DND-41 (cell line): Measurements from ENCODE around the gene KCNA1.

Experiments used
- ATAC-seq: fragments of 200-7000 bp; cut with Tn5 transposase; 3 replicates; pipeline ENCODE4 v1.9.1; 2021; ENCODE audit warnings: low read depth; ENCODE audit not compliant: insufficient read depth
- DNase-seq: peaks from one replicate; pipeline ENCODE4 v3.0.0-alpha.2; 2020
- H2AFZ ChIP-seq: 2 replicates; pipeline ENCODE4 v1.6.0; 2012; ENCODE audit warnings: low read depth, low read length
- H3K27ac ChIP-seq: 2 replicates; pipeline ENCODE4 v1.5.1; 2012; ENCODE audit warnings: low read length, inconsistent platforms
- H3K27me3 ChIP-seq: fragments of 200-600 bp; sonication (generic); 2 replicates; pipeline ENCODE4 v1.6.0; 2012; ENCODE audit warnings: low read length, mild to moderate bottlenecking, inconsistent platforms; ENCODE audit not compliant: insufficient read depth, poor library complexity
- H3K36me3 ChIP-seq: 2 replicates; pipeline ENCODE4 v1.5.1; 2012; ENCODE audit warnings: low read length, inconsistent platforms; ENCODE audit not compliant: insufficient read depth
- H3K4me1 ChIP-seq: 2 replicates; pipeline ENCODE4 v1.5.1; 2012; ENCODE audit warnings: mild to moderate bottlenecking, low read length; ENCODE audit not compliant: insufficient read depth
- H3K4me2 ChIP-seq: 2 replicates; pipeline ENCODE4 v1.6.0; 2012; ENCODE audit warnings: mild to moderate bottlenecking, moderate library complexity, low read length, inconsistent platforms; ENCODE audit not compliant: insufficient read depth
- H3K4me3 ChIP-seq, 2 experiments: fragments of 200-600 bp in 1 of 2; shearing (Covaris generic) in 1 of 2; 2 replicates each; pipeline ENCODE4 v1.5.1; 2012 to 2016; ENCODE audit warnings: inconsistent platforms in 2 of 2, low read length in 2 of 2, mild to moderate bottlenecking in 2 of 2, low read depth in 1 of 2, moderate library complexity in 1 of 2
- H3K79me2 ChIP-seq: 2 replicates; pipeline ENCODE4 v1.6.0; 2012; ENCODE audit warnings: low read length, inconsistent platforms; ENCODE audit not compliant: insufficient read depth
- H3K9ac ChIP-seq: 2 replicates; pipeline ENCODE4 v1.6.0; 2012; ENCODE audit warnings: low read depth, mild to moderate bottlenecking, inconsistent platforms, low read length, moderate library complexity
- H3K9me3 ChIP-seq: 2 replicates; pipeline ENCODE4 v1.5.1; 2012; ENCODE audit warnings: low read length, moderate library complexity, mild to moderate bottlenecking, inconsistent platforms; ENCODE audit not compliant: insufficient read depth, severe bottlenecking
- H4K20me1 ChIP-seq: 2 replicates; pipeline ENCODE4 v1.6.0; 2012; ENCODE audit warnings: low read length; ENCODE audit not compliant: insufficient read depth
- CTCF ChIP-seq: IDR thresholded peaks from 2 replicates; pipeline ENCODE4 v1.5.1; 2012; ENCODE audit warnings: borderline replicate concordance, low read length, moderate library complexity, mild to moderate bottlenecking; ENCODE audit not compliant: poor library complexity, severe bottlenecking; ENCODE audit errors: extremely low read depth
- EZH2 ChIP-seq: IDR thresholded peaks from 3 replicates; pipeline ENCODE4 v1.6.1; 2012; ENCODE audit warnings: borderline replicate concordance, low read depth, mild to moderate bottlenecking, moderate library complexity, low read length, inconsistent platforms; ENCODE audit not compliant: severe bottlenecking

The KCNA1 gene

DNA sequence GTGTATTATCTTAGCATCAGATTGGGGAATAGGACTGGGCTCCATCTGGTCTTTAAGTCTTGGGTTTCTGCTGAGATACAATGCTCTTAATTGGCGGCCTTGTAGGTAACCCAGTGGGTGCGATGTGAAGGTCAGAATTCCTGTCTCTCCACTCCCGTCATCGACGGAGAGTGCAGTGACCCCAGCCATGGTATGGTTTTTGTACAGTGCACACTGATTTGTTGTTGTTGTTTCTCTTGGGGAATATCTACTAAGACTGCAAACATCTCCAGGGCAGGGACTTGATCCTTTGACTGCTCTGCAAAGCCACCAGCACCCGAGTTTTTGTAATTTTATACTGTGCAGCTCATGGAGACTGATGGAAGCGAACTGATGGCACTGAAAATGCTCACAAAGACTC is 41.4 kb downstream of the KCNA1 start:
- no peaks in the 10 kb centered on the region for H3K36me3 ChIP-seq
- no peak overlapping the region for H2AFZ ChIP-seq
- H3K27me3 ChIP-seq, result peaks cover 49% of the 10 kb centered on the region
- no peaks in the 10 kb centered on the region for H3K79me2 ChIP-seq
- H3K27ac ChIP-seq, result no peak overlapping the region
- ATAC-seq, result no peak
- no peaks in the 10 kb centered on the region for H3K9me3 ChIP-seq
- H3K4me1 ChIP-seq, result no peaks in the 10 kb centered on the region
- DNase-seq, result no peak
- no peaks in the 10 kb centered on the region; the same call in 1 of the 2 replicates for H4K20me1 ChIP-seq
- H3K4me2 ChIP-seq, result no peak overlapping the region
- H3K9ac ChIP-seq, result no peak overlapping the region
- no peak overlapping the region for H3K4me3 ChIP-seq
- TF ChIP-seq CTCF (no peak), EZH2 (no peak)

DNA sequence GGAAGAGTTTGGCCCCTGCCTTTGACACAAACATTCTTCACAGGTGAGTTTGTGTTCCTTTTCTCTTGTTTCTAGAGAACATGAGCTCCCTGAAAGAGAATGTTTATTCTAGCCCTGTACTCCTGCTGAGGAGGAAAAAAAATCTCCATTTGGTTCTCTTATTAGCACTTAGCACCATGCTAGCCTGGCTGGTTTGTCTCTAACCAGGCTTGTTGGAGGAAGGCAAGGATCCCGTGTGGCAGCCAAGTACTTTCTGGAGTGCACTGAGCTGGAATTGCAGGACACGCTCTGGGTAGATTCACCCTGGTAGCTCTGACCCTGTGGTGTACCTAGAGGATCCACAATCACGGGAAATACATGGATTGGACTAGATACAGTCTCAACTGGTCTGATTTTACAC is 41.9 kb downstream of the KCNA1 start:
- DNase-seq, result no peak
- Histone ChIP-seq H3K9ac (no peak overlapping the region), H4K20me1 (no peaks in the 10 kb centered on the region; the same call in 1 of the 2 replicates), H3K4me3 (no peak overlapping the region), H2AFZ (no peak overlapping the region), H3K4me2 (no peak overlapping the region), H3K4me1 (no peaks in the 10 kb centered on the region), H3K27me3 (peaks cover 54% of the 10 kb centered on the region), H3K27ac (no peak overlapping the region), H3K36me3 (no peaks in the 10 kb centered on the region), H3K9me3 (no peaks in the 10 kb centered on the region), H3K79me2 (no peaks in the 10 kb centered on the region)
- no peak for TF ChIP-seq EZH2
- no peak for TF ChIP-seq CTCF
- ATAC-seq, result no peak

GRCh38 chr12:4954621-4955354 is 45.1 kb downstream of the KCNA1 start:
- ATAC-seq (no peak), DNase-seq (no peak)
- H3K27me3 ChIP-seq, result peaks cover 63% of the 10 kb centered on the region
- no peak overlapping the region for H3K4me2 ChIP-seq
- no peak for TF ChIP-seq EZH2
- TF ChIP-seq CTCF, result no peak
- H3K4me1 ChIP-seq, result no peaks in the 10 kb centered on the region
- no peaks in the 10 kb centered on the region; the same call in 1 of the 2 replicates for H4K20me1 ChIP-seq
- H3K9me3 ChIP-seq, result no peaks in the 10 kb centered on the region
- H3K9ac ChIP-seq, result no peak overlapping the region
- H2AFZ ChIP-seq, result no peak overlapping the region
- H3K4me3 ChIP-seq, result no peak overlapping the region
- H3K27ac ChIP-seq, result no peak overlapping the region
- no peaks in the 10 kb centered on the region for H3K79me2 ChIP-seq
- no peaks in the 10 kb centered on the region for H3K36me3 ChIP-seq
